ENCODE measurements around the gene GDPD5.

The GDPD5 gene

DNA sequence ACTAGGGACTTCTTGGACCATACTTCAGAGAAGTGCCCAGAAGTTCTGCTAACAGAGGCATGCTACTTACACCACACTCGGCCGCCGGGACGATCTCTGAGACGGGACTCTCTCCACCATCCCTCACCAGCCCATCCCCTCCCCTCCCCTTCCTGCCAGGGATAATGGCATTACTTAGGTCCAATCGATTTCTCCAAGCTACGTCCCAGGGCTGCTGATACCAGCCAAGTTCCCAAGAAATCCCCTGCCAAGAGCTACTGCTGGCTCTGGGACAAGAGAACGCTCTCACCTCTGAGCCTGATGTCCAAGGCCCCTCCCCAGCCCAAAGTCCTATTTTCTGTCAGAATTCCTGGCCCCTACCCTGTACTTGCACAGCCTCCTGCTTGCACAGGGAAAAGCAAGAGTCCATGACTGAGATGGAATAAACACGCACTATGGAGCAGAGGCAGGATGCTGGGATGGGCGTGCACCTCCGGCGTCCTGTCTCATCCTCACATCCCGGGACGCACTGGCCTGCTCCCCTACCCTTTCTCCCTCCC lies 42.7 kb downstream of the GDPD5 start:
- H3K4me3 ChIP-seq (ENCODE audit: low read depth, low read length), result no peak overlapping the region
- no peaks in the 10 kb centered on the region for H3K9me3 ChIP-seq (ENCODE audit: control insufficient read depth, insufficient read depth, low read length)
- H3K36me3 ChIP-seq (ENCODE audit: control insufficient read depth, insufficient read depth, low read length), result no peaks in the 10 kb centered on the region
- no peak overlapping the region for H3K27ac ChIP-seq (ENCODE audit: low read depth, low read length)
- H3K9ac ChIP-seq (ENCODE audit: low read depth, low read length), result no peak overlapping the region
- no peaks in the 10 kb centered on the region for H3K27me3 ChIP-seq (ENCODE audit: control insufficient read depth, insufficient read depth, low read length)
- H3K4me1 ChIP-seq (ENCODE audit: control insufficient read depth, insufficient read depth, low read length), result no peaks in the 10 kb centered on the region

DNA sequence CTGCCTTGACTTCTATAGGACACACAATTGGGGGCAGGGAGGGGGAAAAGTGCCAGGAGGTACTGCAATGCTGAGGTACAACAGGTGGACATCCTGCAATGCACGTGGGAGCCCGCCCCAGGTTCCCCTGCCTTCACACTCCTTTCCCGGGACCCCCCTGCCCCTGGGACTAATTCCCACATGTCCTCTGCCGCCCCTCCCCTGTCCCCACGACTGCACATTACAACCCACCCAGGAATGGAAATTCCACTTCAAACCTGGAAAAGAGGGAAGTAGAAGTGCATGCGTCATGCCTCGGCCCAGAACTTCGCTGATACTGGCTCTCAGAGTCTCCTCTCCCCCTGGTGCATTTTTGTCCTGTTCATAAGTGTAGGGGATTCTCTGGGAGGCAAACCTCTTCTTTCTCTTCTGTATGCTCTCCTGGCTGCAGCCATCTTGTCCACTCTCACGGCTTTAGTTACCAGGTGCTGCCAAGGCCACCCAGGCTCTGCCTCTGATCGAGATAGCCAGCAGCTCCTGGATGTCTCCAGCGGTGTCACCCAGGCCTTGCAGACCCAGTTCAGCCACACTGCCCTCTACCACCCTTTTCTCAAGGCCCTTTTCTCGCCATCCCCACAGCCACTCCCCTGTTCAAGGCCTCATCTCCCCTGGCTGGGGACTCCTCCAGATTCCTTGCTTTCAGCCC lies 43.7 kb downstream of the GDPD5 start:
- no peak overlapping the region for H3K9ac ChIP-seq (ENCODE audit: low read depth, low read length)
- no peak overlapping the region for H3K27ac ChIP-seq (ENCODE audit: low read depth, low read length)

DNA sequence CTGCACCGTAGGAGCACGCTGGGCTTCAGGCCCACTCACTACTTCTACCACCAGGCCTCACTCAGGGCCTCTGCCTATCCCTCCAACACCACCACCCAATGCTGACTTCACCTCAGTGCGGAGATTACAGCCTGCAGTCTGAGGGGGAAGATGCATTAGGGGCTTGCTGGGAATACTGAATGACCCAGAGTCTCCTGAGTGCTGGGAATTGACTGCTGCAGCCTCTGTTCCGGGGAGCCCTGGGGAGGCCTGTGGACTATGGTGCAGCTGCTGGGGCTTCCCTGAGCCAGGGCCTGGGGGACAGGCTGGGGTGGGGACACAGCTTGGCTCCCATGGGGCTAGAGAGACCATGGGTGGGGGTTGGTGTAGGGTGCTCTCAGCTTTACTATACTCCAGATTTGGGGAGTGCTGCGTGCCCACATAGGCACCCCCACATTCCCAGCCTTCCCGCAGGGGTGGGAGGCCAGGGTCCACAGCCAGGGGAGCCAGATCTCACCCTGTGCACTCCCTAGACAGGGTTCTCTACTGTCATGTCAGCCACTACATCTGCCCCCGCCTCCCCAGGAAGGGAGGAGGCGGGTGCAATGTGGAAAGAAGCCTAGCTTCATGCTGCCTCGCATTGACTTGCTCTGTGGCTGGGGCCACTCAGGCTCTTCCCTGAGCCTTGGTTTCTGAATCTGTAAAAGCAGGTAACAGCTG lies 44.4 kb downstream of the GDPD5 start:
- no peaks in the 10 kb centered on the region for H3K27me3 ChIP-seq (ENCODE audit: control insufficient read depth, insufficient read depth, low read length)
- H3K4me3 ChIP-seq (ENCODE audit: low read depth, low read length), result no peak overlapping the region
- no peaks in the 10 kb centered on the region for H3K36me3 ChIP-seq (ENCODE audit: control insufficient read depth, insufficient read depth, low read length)
- H3K4me1 ChIP-seq (ENCODE audit: control insufficient read depth, insufficient read depth, low read length), result no peaks in the 10 kb centered on the region
- no peaks in the 10 kb centered on the region for H3K9me3 ChIP-seq (ENCODE audit: control insufficient read depth, insufficient read depth, low read length)
- no peak overlapping the region for H3K9ac ChIP-seq (ENCODE audit: low read depth, low read length)
- H3K27ac ChIP-seq (ENCODE audit: low read depth, low read length), result no peak overlapping the region

More for the DNA sequence above, 43.7 kb downstream of the GDPD5 start:
- Histone ChIP-seq H3K4me3 (ENCODE audit: low read depth, low read length) (no peak overlapping the region), H3K4me1 (ENCODE audit: control insufficient read depth, insufficient read depth, low read length) (no peaks in the 10 kb centered on the region), H3K27me3 (ENCODE audit: control insufficient read depth, insufficient read depth, low read length) (no peaks in the 10 kb centered on the region), H3K9me3 (ENCODE audit: control insufficient read depth, insufficient read depth, low read length) (no peaks in the 10 kb centered on the region), H3K36me3 (ENCODE audit: control insufficient read depth, insufficient read depth, low read length) (no peaks in the 10 kb centered on the region)

DNA sequence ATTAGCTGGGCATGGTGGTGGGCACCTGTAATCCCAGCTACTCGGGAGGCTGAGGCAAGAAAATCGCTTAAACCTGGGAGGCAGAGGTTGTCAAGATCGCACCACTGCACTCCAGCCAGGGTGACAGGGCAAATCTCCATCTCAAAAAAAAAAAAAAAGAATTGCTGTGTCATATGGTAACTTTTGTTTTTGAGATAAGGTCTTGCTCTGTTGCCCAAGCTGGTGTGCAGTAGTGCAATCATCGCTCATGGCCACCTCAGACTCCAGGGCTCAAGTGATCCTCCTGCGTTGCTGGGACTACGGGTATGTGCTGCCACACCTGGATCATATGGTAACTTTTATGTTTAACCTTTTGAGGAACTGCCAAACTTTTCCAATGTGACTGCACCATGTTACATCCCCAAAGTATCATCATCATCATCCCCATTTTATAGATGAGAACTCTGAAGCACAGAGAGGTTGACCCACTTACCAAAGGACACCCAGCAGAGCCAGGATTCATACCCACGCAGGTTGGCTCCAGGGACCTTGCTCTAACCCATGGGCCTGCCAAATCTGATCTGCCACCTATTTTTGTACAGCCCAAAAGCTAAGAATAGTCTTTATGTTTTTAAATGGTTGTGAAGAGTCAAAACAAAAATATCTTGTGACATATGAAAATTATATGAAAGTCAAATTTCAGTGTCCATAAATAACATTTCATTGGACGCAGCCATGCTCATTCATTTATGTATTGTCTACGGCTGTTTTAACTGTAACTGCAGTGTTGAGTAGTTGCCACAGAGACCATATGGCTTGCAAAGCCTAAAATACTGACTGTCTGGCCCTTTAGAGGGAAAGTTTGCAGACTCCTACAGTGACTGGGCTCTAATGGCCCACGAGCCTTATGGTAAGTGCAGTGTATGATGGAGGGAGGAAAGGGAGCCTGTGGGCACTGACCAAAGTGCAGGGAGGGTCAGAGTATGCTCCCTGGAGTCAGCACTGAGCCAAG lies 45.3 kb downstream of the GDPD5 start:
- Histone ChIP-seq H3K9me3 (ENCODE audit: control insufficient read depth, insufficient read depth, low read length) (no peaks in the 10 kb centered on the region), H3K4me1 (ENCODE audit: control insufficient read depth, insufficient read depth, low read length) (peaks cover 6% of the 10 kb centered on the region), H3K27ac (ENCODE audit: low read depth, low read length) (no peak overlapping the region), H3K9ac (ENCODE audit: low read depth, low read length) (no peak overlapping the region), H3K4me3 (ENCODE audit: low read depth, low read length) (no peak overlapping the region), H3K27me3 (ENCODE audit: control insufficient read depth, insufficient read depth, low read length) (no peaks in the 10 kb centered on the region), H3K36me3 (ENCODE audit: control insufficient read depth, insufficient read depth, low read length) (no peaks in the 10 kb centered on the region)

DNA sequence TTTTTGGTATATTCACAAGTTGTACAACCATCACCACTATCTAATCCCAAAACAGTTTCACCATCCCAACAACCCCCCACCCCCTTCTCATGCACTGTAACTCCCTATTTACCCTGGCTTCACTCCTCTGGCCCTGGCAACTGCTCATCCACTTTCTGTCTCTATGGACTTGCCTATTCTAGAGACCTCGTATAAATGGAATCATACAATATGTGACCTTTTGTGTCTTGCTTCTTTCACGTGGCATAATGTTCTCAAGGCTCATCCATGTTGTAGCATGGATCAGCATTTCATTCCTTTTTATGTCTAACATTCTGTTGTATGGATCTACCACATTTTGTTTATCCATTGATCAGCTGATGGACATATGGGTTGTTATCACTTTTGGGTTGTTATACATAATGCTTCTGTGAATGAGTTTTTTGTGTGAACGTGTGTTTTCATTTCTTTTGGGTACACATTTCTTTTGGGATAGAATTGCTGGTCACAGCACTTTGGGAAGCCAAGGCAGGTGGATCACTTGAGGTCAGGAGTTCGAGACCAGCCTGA lies 46.1 kb downstream of the GDPD5 start:
- no peak overlapping the region for H3K4me3 ChIP-seq (ENCODE audit: low read depth, low read length)
- no peaks in the 10 kb centered on the region for H3K36me3 ChIP-seq (ENCODE audit: control insufficient read depth, insufficient read depth, low read length)
- H3K9me3 ChIP-seq (ENCODE audit: control insufficient read depth, insufficient read depth, low read length), result no peaks in the 10 kb centered on the region
- no peaks in the 10 kb centered on the region for H3K27me3 ChIP-seq (ENCODE audit: control insufficient read depth, insufficient read depth, low read length)
- peaks cover 13% of the 10 kb centered on the region for H3K4me1 ChIP-seq (ENCODE audit: control insufficient read depth, insufficient read depth, low read length)
- no peak overlapping the region for H3K9ac ChIP-seq (ENCODE audit: low read depth, low read length)
- no peak overlapping the region for H3K27ac ChIP-seq (ENCODE audit: low read depth, low read length)

DNA sequence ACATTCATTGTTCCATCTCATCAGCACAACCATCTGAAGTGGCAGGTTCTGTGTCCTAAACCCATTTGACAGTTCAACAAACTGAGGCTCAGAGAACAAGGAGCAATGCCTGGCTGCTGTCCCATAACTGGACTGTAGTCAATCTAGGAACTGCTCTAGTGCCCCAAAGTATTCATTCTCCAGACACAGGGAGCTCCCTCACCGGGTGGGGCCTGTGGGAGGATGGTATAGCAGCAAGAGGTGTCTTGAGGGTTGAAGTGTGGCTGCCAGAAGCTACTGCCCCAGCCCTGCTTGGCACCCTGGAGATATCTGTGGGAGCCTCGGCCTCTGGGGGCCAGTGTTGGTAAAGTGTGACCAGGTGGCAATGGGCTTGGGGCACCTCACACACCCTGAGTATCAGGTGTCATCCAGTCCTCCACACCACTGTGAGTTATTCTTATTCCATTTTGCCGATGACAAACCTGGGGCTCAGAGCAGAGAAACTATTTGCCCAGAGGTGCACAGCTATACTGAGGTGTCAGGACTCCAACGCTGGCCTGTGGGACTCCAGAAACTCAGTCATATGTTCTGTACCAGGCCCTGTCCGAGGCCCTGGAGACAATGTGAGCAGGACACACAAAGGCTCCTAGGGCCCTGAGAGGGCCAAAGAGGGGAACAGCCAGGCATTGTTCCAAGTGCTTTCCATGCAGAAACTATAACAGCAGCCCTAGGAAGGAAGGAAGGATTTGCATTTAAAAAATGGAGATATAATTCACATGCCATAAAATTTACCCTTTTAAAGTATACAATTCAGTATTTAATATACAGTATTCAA lies 46.8 kb downstream of the GDPD5 start:
- H3K9ac ChIP-seq (ENCODE audit: low read depth, low read length), result no peak overlapping the region
- H3K36me3 ChIP-seq (ENCODE audit: control insufficient read depth, insufficient read depth, low read length), result no peaks in the 10 kb centered on the region
- H3K27ac ChIP-seq (ENCODE audit: low read depth, low read length), result no peak overlapping the region
- H3K4me1 ChIP-seq (ENCODE audit: control insufficient read depth, insufficient read depth, low read length), result peaks cover 14% of the 10 kb centered on the region
- no peaks in the 10 kb centered on the region for H3K27me3 ChIP-seq (ENCODE audit: control insufficient read depth, insufficient read depth, low read length)
- H3K4me3 ChIP-seq (ENCODE audit: low read depth, low read length), result no peak overlapping the region
- no peaks in the 10 kb centered on the region for H3K9me3 ChIP-seq (ENCODE audit: control insufficient read depth, insufficient read depth, low read length)

DNA sequence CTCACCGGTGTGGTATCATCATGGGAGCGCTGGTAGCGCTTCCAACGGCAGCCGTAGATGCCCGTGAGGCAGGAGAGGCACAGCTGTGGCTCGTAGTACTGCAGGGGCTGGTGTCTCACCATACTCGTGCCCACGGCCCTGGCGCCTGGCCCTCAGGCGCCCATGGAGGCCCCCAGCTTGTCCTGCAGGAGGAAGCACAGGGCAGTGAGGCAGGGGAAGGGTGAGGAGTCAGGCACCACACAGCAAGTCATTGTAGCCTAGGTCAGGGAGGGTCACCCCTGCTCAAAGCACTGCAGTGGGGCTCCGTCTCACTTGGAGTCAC lies 48.2 kb downstream of the GDPD5 start:
- Histone ChIP-seq H3K4me3 (ENCODE audit: low read depth, low read length) (no peak overlapping the region), H3K27ac (ENCODE audit: low read depth, low read length) (no peak overlapping the region), H3K9me3 (ENCODE audit: control insufficient read depth, insufficient read depth, low read length) (no peaks in the 10 kb centered on the region), H3K36me3 (ENCODE audit: control insufficient read depth, insufficient read depth, low read length) (no peaks in the 10 kb centered on the region), H3K4me1 (ENCODE audit: control insufficient read depth, insufficient read depth, low read length) (peaks cover 14% of the 10 kb centered on the region), H3K27me3 (ENCODE audit: control insufficient read depth, insufficient read depth, low read length) (no peaks in the 10 kb centered on the region), H3K9ac (ENCODE audit: low read depth, low read length) (no peak overlapping the region)

DNA sequence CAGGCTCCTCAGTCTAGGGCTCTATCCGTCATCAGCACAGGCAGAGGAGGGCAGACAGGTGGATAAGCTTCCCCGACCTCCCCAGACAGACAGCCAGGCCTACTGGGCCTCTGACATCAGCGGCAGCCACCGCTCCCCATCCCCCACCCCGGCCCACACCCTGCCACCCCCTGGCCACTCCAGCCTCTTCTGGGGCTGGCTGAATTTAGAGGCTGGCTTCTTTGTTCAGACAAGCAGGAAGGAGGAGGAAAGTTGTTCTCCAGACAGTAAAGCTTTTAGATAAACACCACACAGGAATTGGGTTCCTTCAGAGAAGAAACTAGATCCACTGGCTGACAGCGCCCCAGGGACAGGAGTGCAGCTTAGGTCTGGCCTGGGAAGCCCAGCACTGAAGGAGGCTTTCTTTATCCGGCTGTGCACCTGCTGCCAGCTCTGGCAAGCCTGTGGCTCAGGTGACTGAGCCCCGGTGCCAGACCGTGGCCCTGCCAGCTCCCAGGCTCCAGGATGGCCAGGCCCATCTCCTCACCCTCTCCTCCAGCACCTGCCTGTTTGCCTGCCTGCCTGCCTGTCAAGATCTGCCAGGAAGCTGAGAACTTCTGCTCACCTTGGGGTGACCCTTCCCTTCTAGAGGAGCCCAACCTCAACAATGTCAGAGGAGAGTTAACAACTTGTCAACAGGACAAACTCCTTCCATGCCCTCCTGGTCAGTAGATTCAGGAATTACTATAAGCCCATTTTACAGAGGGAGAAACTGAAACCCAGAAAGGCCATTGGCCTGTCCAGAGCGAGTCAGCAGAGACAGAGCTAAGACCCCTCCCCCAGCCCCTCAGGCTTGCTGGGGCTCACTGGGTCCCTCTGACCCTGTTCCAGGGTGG lies 48.8 kb downstream of the GDPD5 start:
- Histone ChIP-seq H3K27ac (ENCODE audit: low read depth, low read length) (peak overlapping the region; percentile 46), H3K27me3 (ENCODE audit: control insufficient read depth, insufficient read depth, low read length) (no peaks in the 10 kb centered on the region), H3K9ac (ENCODE audit: low read depth, low read length) (no peak overlapping the region), H3K4me3 (ENCODE audit: low read depth, low read length) (no peak overlapping the region), H3K9me3 (ENCODE audit: control insufficient read depth, insufficient read depth, low read length) (no peaks in the 10 kb centered on the region), H3K36me3 (ENCODE audit: control insufficient read depth, insufficient read depth, low read length) (no peaks in the 10 kb centered on the region), H3K4me1 (ENCODE audit: control insufficient read depth, insufficient read depth, low read length) (peaks cover 14% of the 10 kb centered on the region)

DNA sequence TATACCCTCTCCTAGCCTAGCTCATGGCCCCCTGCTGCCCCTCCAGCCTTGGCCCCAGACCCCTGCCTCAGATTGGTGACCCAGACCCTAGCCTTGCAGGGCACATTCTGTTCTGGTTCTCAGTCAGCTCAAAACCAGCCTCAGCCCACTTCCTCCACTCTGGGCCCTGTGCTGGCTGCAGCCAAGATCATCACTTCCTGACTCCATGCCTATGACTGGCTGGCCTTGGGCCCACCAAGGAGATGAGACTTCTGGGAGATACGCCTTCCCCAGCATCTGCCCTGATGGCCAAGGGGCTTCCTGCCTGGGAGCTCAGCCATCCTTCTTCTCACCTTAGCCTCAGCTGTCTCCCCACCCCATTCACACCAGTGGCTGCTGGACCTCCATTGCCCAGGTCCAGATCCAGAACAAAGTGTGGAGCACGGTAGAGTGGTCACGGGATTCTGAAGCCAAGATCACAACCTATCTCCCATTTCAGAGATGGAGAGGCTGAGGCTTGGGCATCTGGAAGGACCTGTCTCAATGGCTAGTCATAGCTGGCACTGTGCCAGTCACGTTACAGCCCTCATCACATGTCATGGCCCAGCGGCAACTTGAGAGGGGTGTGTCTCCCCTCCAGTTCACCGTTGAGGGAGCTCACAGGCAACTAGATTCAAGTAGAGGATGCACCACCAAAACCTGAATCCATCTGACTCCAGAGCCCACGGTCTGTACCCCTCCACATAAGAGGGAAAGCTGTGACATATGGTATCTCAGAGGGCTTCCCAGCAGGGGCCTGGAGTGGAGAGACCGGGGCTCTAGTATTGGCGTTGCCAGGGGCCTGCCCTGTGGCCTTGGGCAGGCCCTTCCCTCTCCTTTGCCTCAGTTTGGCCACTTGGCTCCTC lies 49.7 kb downstream of the GDPD5 start:
- Histone ChIP-seq H3K4me1 (ENCODE audit: control insufficient read depth, insufficient read depth, low read length) (peaks cover 14% of the 10 kb centered on the region), H3K27me3 (ENCODE audit: control insufficient read depth, insufficient read depth, low read length) (no peaks in the 10 kb centered on the region), H3K36me3 (ENCODE audit: control insufficient read depth, insufficient read depth, low read length) (no peaks in the 10 kb centered on the region), H3K9me3 (ENCODE audit: control insufficient read depth, insufficient read depth, low read length) (no peaks in the 10 kb centered on the region), H3K9ac (ENCODE audit: low read depth, low read length) (no peak overlapping the region), H3K27ac (ENCODE audit: low read depth, low read length) (peak overlapping the region; percentile 46), H3K4me3 (ENCODE audit: low read depth, low read length) (no peak overlapping the region)
